Esophagus squamous epithelium (tissue), 5 donors: ENCODE data around the gene FHIT. TPM values are rescaled to one million over a fixed set of nuclear protein-coding genes. Genes with fewer than 3 reads are reported as not detected.

ENCODE experiments used
- DNase-seq: peaks from one replicate; lab custom pipeline; 2025; lab: John Stamatoyannopoulos, UW
- H3K27ac ChIP-seq, 4 donors: fragments of 200-600 bp; sonication (generic); one replicate each; pipeline ENCODE4 v1.5.1; 2016 to 2019; ENCODE audit warnings: mild to moderate bottlenecking in 1 of 4
- H3K27me3 ChIP-seq, 4 donors: fragments of 200-600 bp; sonication (generic); 1 replicate in 3 of 4; 2 replicates in 1 of 4; pipeline versions ENCODE4 v1.5.1 to v1.6.0; 2017 to 2021; ENCODE audit warnings: antibody characterized with exemption in 1 of 4
- H3K36me3 ChIP-seq, 3 donors: fragments of 200-600 bp; sonication (generic); one replicate each; pipeline ENCODE4 v1.5.1; 2016 to 2019
- H3K4me1 ChIP-seq, 3 donors: fragments of 200-600 bp; sonication (generic); one replicate each; pipeline ENCODE4 v1.5.1; 2017 to 2019
- H3K4me3 ChIP-seq, 4 donors: fragments of 200-600 bp; sonication (generic); 1 replicate in 3 of 4; 2 replicates in 1 of 4; pipeline ENCODE4 v1.5.1; 2016 to 2019; ENCODE audit warnings: mild to moderate bottlenecking in 2 of 4, moderate library complexity in 1 of 4
- H3K9me3 ChIP-seq, 3 donors: fragments of 200-600 bp; sonication (generic); one replicate each; pipeline ENCODE4 v1.5.1; 2016 to 2019
- CTCF ChIP-seq, 6 experiments: fragments of 450-650 bp in 4 of 6; fragments of 200-600 bp in 2 of 6; sonication (generic) in 2 of 6; IDR thresholded peaks; one replicate each; pipeline ENCODE4 v1.5.1; 2016 to 2019; ENCODE audit warnings: antibody characterized with exemption in 6 of 6, mild to moderate bottlenecking in 4 of 6, moderate library complexity in 4 of 6
- POLR2A ChIP-seq, 4 donors: fragments of 450-650 bp; IDR thresholded peaks; one replicate each; pipeline ENCODE4 v1.6.1; 2017; ENCODE audit warnings: antibody characterized with exemption in 4 of 4, mild to moderate bottlenecking in 4 of 4, moderate library complexity in 3 of 4
- WGBS, 2 donors: methylation state at CpG; one replicate each; pipeline ENCODE4 v1.1.5; 2018; 5-methylcytosine and 5-hydroxymethylcytosine counted together
- intact Hi-C: fragments of 100-400 bp; cut with DNase I; formaldehyde crosslinking; loops from one replicate; pipeline ENCODE4 v1.15.0; 2022
- total RNA-seq, 4 donors: library from RNA; depleted of rRNA; stranded (reverse); fragments of >200 nt; gene quantifications; one replicate each; pipeline ENCODE4 v1.1.0, GENCODE V29; 2016
- donor health status: DM: yes; HTN: yes; CAD: no.

FHIT gene
- total RNA-seq, 4 donors from 2014 or later = 0.64 to 5.7 (median 3.1) TPM

- Histone ChIP-seq H3K9me3 (no peaks in the 10 kb centered on the region), H3K4me3 (no peak overlapping the region), H3K36me3 (no peaks in the 10 kb centered on the region), H3K27me3 (no peaks in the 10 kb centered on the region), H3K4me1 (peaks cover 0 to 9% (median 0%) of the 10 kb centered on the region in 3 donors), H3K27ac (no peak overlapping the region)
- DNase-seq = no peak
- no peak for TF ChIP-seq CTCF (IDR thresholded peaks at IDR 0.05)
- TF ChIP-seq POLR2A (IDR thresholded peaks at IDR 0.05) = no peak
- 72 to 81% methylated on average over 4 of the region's 4 CpGs for WGBS, 2 donors
- intact Hi-C loops = no loop called here
Measured at GRCh38 chr3:60577601-60578000, 673.7 kb downstream of the FHIT start.

GRCh38 chr3:60575718-60576272, 675.5 kb downstream of the FHIT start:
- WGBS, 2 donors = 68 to 86% methylated on average over 8 of the region's 8 CpGs
- H3K27ac ChIP-seq = no peak overlapping the region
- peaks cover 0 to 5% (median 0%) of the 10 kb centered on the region in 3 donors for H3K4me1 ChIP-seq
- H3K4me3 ChIP-seq = no peak overlapping the region
- no peaks in the 10 kb centered on the region for H3K27me3 ChIP-seq
- TF ChIP-seq CTCF (IDR thresholded peaks at IDR 0.05) (no peak), POLR2A (IDR thresholded peaks at IDR 0.05) (no peak)
- no peaks in the 10 kb centered on the region for H3K9me3 ChIP-seq
- H3K36me3 ChIP-seq = no peaks in the 10 kb centered on the region
- intact Hi-C loops = no loop called here
- no peak for DNase-seq

- Histone ChIP-seq H3K27me3 (no peaks in the 10 kb centered on the region), H3K9me3 (no peaks in the 10 kb centered on the region), H3K4me3 (no peak overlapping the region), H3K4me1 (peaks cover 0 to 5% (median 0%) of the 10 kb centered on the region in 3 donors), H3K27ac (no peak overlapping the region), H3K36me3 (no peaks in the 10 kb centered on the region)
- intact Hi-C loops = no loop called here
- no peak for TF ChIP-seq CTCF (IDR thresholded peaks at IDR 0.05)
- TF ChIP-seq POLR2A (IDR thresholded peaks at IDR 0.05) = no peak
- WGBS, 2 donors = 59 to 74% methylated on average over 10 of the region's 10 CpGs
- no peak for DNase-seq
Measured at GRCh38 chr3:60574046-60574769, 677.0 kb downstream of the FHIT start.

GRCh38 chr3:60573494-60573893, 677.8 kb downstream of the FHIT start:
- intact Hi-C loops = no loop called here
- DNase-seq = no peak
- no peak overlapping the region for H3K4me3 ChIP-seq
- no peaks in the 10 kb centered on the region for H3K9me3 ChIP-seq
- no peaks in the 10 kb centered on the region for H3K36me3 ChIP-seq
- TF ChIP-seq POLR2A (IDR thresholded peaks at IDR 0.05) (no peak), CTCF (IDR thresholded peaks at IDR 0.05) (no peak)
- WGBS, 2 donors = 35 to 64% methylated on average over 8 to 9 of the region's 9 CpGs
- H3K4me1 ChIP-seq = peaks cover 0 to 5% (median 0%) of the 10 kb centered on the region in 3 donors
- H3K27ac ChIP-seq = no peak overlapping the region
- no peaks in the 10 kb centered on the region for H3K27me3 ChIP-seq

- no peaks in the 10 kb centered on the region for H3K27me3 ChIP-seq
- H3K36me3 ChIP-seq = no peaks in the 10 kb centered on the region
- no peaks in the 10 kb centered on the region for H3K9me3 ChIP-seq
- DNase-seq = no peak
- 88 to 96% methylated on average over 2 of the region's 2 CpGs for WGBS, 2 donors
- no peak overlapping the region for H3K4me3 ChIP-seq
- no peak overlapping the region for H3K27ac ChIP-seq
- intact Hi-C loops = no loop called here
- TF ChIP-seq POLR2A (IDR thresholded peaks at IDR 0.05) = no peak
- no peak for TF ChIP-seq CTCF (IDR thresholded peaks at IDR 0.05)
- peaks cover 0 to 5% (median 0%) of the 10 kb centered on the region in 3 donors for H3K4me1 ChIP-seq
Measured at GRCh38 chr3:60571511-60571910, 679.7 kb downstream of the FHIT start.
